ENCODE results near the gene SNX17. TPM values are rescaled to one million over a fixed set of nuclear protein-coding genes. Genes with fewer than 3 reads are reported as not detected.
"Not testable (repeated sequence)": the region's sequence is repeated elsewhere in the genome, so short reads cannot be mapped to it uniquely, and the experiment has no call there.

Gene SNX17
- total RNA-seq, 1 donor from 2014 or later: 90.5 TPM

DNA sequence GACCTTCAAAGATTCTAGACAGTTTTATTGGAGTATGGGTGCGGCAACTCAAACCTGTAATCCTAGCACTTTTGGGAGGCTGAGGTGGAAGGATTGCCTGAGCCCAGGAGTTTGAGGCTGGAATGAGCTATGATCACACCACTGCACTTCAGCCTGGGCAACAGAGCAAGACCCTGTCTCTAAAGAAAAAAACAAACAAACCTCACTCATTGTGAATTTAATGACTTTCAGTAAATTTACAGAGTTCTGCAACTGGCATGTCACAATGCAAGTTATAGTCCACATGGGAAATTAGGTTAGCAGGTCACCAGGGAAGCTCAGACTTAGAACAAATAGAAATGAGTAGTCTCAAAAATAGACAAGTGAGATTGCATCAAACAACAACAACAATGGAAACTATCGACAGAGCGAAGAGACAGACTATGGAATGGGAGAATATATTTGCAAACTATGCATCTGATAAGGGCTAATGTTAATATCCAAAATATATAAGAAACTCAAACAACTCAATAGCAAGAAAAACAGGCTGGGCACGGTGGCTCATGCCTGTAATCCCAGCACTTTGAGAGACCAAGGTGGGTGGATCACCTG lies 51.3 kb downstream of the SNX17 start:
- no peaks in the 10 kb centered on the region for H3K9me3 Mint-ChIP-seq (ENCODE audit: unreplicated experiment)

GRCh38 chr2:27422958-27423357 lies 52.5 kb downstream of the SNX17 start:
- Mint-ChIP-seq H3K9me3 (ENCODE audit: unreplicated experiment) (no peaks in the 10 kb centered on the region), H3K27me3 (ENCODE audit: unreplicated experiment) (no peaks in the 10 kb centered on the region), H3K4me1 (ENCODE audit: unreplicated experiment) (peaks cover 7% of the 10 kb centered on the region), H3K36me3 (ENCODE audit: low read depth, unreplicated experiment) (no peaks in the 10 kb centered on the region), H3K27ac (ENCODE audit: unreplicated experiment) (no peak overlapping the region), H3K4me3 (ENCODE audit: unreplicated experiment) (no peak overlapping the region)
- TF ChIP-seq, protein P1, sequence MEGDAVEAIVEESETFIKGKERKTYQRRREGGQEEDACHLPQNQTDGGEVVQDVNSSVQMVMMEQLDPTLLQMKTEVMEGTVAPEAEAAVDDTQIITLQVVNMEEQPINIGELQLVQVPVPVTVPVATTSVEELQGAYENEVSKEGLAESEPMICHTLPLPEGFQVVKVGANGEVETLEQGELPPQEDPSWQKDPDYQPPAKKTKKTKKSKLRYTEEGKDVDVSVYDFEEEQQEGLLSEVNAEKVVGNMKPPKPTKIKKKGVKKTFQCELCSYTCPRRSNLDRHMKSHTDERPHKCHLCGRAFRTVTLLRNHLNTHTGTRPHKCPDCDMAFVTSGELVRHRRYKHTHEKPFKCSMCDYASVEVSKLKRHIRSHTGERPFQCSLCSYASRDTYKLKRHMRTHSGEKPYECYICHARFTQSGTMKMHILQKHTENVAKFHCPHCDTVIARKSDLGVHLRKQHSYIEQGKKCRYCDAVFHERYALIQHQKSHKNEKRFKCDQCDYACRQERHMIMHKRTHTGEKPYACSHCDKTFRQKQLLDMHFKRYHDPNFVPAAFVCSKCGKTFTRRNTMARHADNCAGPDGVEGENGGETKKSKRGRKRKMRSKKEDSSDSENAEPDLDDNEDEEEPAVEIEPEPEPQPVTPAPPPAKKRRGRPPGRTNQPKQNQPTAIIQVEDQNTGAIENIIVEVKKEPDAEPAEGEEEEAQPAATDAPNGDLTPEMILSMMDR (IDR thresholded peaks at IDR 0.05; ENCODE audit: unreplicated experiment): no peak
- DNase-seq (ENCODE audit: low spot score): no peak

More for the DNA sequence above, 51.3 kb downstream of the SNX17 start:
- TF ChIP-seq, protein P1 (IDR thresholded peaks at IDR 0.05; ENCODE audit: unreplicated experiment): no peak
- no peaks in the 10 kb centered on the region for H3K36me3 Mint-ChIP-seq (ENCODE audit: low read depth, unreplicated experiment)
- no peak overlapping the region for H3K27ac Mint-ChIP-seq (ENCODE audit: unreplicated experiment)
- no peak overlapping the region for H3K4me3 Mint-ChIP-seq (ENCODE audit: unreplicated experiment)
- no peaks in the 10 kb centered on the region for H3K4me1 Mint-ChIP-seq (ENCODE audit: unreplicated experiment)
- no peak for DNase-seq (ENCODE audit: low spot score)
- no peaks in the 10 kb centered on the region for H3K27me3 Mint-ChIP-seq (ENCODE audit: unreplicated experiment)

DNA sequence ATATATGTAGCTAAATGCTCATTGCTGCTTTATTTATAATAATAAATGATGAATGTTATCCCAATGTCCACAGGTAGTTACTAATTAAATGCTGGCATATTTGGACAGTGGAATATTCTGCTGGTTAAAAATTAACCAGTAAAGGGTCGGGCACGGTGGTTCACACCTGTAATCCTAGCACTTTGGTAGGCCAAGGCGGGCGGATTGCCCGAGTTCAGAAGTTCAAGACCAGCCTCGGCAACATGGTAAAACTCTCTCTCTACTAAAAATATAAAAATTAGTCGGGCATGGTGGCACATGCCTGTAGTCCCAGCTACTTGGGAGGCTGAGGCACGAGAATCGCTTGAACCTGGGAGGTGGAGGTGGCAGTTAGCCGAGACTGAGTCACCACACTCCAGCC lies 54.6 kb downstream of the SNX17 start:
- H3K4me3 Mint-ChIP-seq (ENCODE audit: unreplicated experiment); DNase-seq (ENCODE audit: low spot score); H3K9me3 Mint-ChIP-seq (ENCODE audit: unreplicated experiment); H3K27me3 Mint-ChIP-seq (ENCODE audit: unreplicated experiment); H3K27ac Mint-ChIP-seq (ENCODE audit: unreplicated experiment); H3K36me3 Mint-ChIP-seq (ENCODE audit: low read depth, unreplicated experiment): not testable (repeated sequence)
- peaks cover 16% of the 10 kb centered on the region for H3K4me1 Mint-ChIP-seq (ENCODE audit: unreplicated experiment)

Other genes with a start within 250 kb of the SNX17 start
- gene ABHD1, start 246.8 kb upstream of the SNX17 start, total RNA-seq (ENCODE audit: unreplicated experiment): 0.31 TPM
- gene PREB, start 236.0 kb upstream of the SNX17 start, total RNA-seq (ENCODE audit: unreplicated experiment): 42.9 TPM
- gene PRR30, start 231.2 kb upstream of the SNX17 start, total RNA-seq (ENCODE audit: unreplicated experiment): not detected
- not detected for gene TCF23, start 221.6 kb upstream of the SNX17 start, total RNA-seq (ENCODE audit: unreplicated experiment)
- 89.9 TPM for gene ATRAID, start 158.6 kb upstream of the SNX17 start, total RNA-seq (ENCODE audit: unreplicated experiment)
- gene SLC5A6, start 158.3 kb upstream of the SNX17 start, total RNA-seq (ENCODE audit: unreplicated experiment): 63.0 TPM
- 49.4 TPM for gene CAD, start 153.2 kb upstream of the SNX17 start, total RNA-seq (ENCODE audit: unreplicated experiment)
- gene SLC30A3, start 107.6 kb upstream of the SNX17 start, total RNA-seq (ENCODE audit: unreplicated experiment): not detected
- not detected for gene DNAJC5G, start 95.2 kb upstream of the SNX17 start, total RNA-seq (ENCODE audit: unreplicated experiment)
- gene TRIM54, start 88.2 kb upstream of the SNX17 start, total RNA-seq (ENCODE audit: unreplicated experiment): not detected
- gene UCN, start 62.2 kb upstream of the SNX17 start, total RNA-seq (ENCODE audit: unreplicated experiment): 1.5 TPM
- 55.0 TPM for gene MPV17, start 47.5 kb upstream of the SNX17 start, total RNA-seq (ENCODE audit: unreplicated experiment)
- 61.4 TPM for gene GTF3C2, start 13.9 kb upstream of the SNX17 start, total RNA-seq (ENCODE audit: unreplicated experiment)
- 48.6 TPM for gene EIF2B4, start 278 bp upstream of the SNX17 start, total RNA-seq (ENCODE audit: unreplicated experiment)
- 20.8 TPM for gene ZNF513, start 10.1 kb downstream of the SNX17 start, total RNA-seq (ENCODE audit: unreplicated experiment)
- 127 TPM for gene PPM1G, start 39.0 kb downstream of the SNX17 start, total RNA-seq (ENCODE audit: unreplicated experiment)
- 117 TPM for gene NRBP1, start 58.0 kb downstream of the SNX17 start, total RNA-seq (ENCODE audit: unreplicated experiment)
- gene KRTCAP3, start 71.8 kb downstream of the SNX17 start, total RNA-seq (ENCODE audit: unreplicated experiment): 4.6 TPM
- 32.2 TPM for gene IFT172, start 119.1 kb downstream of the SNX17 start, total RNA-seq (ENCODE audit: unreplicated experiment)
- gene FNDC4, start 124.6 kb downstream of the SNX17 start, total RNA-seq (ENCODE audit: unreplicated experiment): 26.4 TPM
- 0.59 TPM for gene GCKR, start 126.2 kb downstream of the SNX17 start, total RNA-seq (ENCODE audit: unreplicated experiment)
- 30.1 TPM for gene ZNF512, start 212.4 kb downstream of the SNX17 start, total RNA-seq (ENCODE audit: unreplicated experiment)

All from endothelial cell (in vitro differentiated cells).